HG02678 (cell line): ENCODE results near the gene NCOR2.
"Not testable (repeated sequence)": the region's sequence is repeated elsewhere in the genome, so short reads cannot be mapped to it uniquely, and the experiment has no call there.

Experiments used
- ATAC-seq: cut with Tn5 transposase; IDR thresholded peaks from one replicate; pipeline ENCODE4 v1.9.1; 2021; ENCODE audit warnings: mild to moderate bottlenecking, moderate library complexity; ENCODE audit not compliant: unreplicated experiment

The NCOR2 gene

GRCh38 chr12:124601706-124602105 lies 34.3 kb upstream of the NCOR2 start:
- ATAC-seq = no peak

GRCh38 chr12:124599074-124599999 lies 31.9 kb upstream of the NCOR2 start:
- ATAC-seq = no peak

- ATAC-seq = no peak
Measured at GRCh38 chr12:124597041-124597440, 29.6 kb upstream of the NCOR2 start.

DNA sequence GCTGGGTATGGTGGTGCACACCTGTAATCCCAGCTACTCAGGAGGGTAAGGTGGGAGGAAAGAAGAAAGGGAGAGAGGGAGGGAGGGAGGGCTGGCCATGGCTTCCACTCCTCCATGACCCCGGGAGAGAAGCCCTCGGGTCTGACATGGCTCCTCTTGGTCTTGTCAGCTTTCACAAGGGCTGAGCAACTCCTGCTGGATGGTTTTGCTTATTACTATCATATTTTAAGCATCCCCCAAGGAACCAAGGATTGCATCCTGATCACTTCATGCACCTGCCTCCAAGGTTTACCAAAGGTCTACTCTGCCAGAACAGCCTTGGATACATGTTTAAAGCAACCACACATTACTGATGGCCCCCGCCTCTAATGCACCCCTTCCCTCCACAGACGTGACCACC lies 28.0 kb upstream of the NCOR2 start:
- no peak for ATAC-seq

DNA sequence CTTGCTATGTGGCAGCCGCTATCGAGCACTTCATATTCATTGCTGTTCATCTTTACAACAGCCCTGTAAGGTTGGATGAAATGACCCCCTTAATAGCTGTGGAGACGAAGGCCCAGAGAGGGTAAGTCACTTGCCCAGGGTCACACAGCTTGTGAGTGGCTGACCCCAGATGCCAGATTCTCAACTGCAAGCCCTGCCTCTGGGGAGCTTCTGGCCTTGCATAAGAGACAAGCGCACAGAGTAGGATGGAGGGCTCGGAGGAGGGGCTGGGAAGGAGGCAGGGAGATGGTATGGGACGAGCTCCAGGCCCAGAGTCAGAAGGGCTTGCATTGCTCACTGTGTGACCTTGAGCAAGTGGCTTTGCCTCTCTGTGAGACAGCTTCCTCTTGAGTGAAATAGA lies 27.4 kb upstream of the NCOR2 start:
- no peak for ATAC-seq

- no peak for ATAC-seq
Measured at GRCh38 chr12:124593851-124594401, 26.5 kb upstream of the NCOR2 start.

- no peak for ATAC-seq
Measured at GRCh38 chr12:124593176-124593575, 25.8 kb upstream of the NCOR2 start.

DNA sequence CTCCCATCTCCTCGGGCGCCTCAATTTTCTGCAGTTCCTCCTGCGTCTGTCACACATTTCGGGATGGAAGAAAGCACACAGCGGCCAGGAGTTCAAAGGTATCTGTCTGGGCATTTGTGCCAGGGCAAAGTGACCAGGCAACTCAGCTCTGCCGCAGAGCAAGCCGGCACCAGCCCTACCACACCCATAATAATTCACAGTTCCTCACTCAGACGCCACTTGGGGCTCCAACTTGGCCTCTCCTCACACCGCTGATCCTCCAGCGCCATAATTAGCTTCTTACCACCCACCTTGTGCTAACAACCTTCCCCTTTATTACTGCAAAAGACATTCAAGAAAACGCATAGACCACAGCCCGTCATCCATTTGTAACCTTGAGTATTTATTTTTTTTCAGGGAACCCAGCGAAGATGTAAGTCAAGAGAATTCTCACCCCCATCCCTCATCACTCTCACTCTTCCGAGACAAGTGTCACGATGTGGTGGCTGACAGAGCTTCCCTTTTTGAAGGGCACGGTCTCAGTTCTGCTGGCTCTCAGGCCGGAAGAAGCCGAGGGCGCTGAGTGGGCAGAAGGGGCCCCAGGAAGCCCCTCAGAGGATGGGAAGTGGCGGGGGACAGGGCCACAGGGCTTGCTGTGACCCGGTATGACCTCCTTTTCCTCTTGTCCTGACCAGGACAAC lies 25.2 kb upstream of the NCOR2 start:
- ATAC-seq = no peak

GRCh38 chr12:124592050-124592449 lies 24.6 kb upstream of the NCOR2 start:
- no peak for ATAC-seq

DNA sequence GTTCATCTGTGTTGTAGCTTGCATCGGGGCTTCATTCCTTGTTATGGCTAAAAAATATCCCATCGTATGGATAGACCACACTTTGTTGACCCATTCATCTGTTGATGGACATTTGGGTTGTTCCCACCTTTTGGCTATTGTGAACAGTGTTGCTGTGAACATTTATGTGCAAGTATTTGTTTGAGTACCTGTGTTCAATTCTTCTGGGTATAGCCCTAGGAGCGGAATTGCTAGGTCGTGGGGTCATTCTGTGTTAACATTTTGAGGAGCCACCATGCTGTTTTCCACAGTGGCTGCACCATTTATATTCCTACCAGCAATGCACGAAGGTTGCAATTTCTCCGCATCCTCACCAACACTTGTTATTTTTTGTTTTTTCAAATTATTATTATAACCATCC lies 23.0 kb upstream of the NCOR2 start:
- no peak for ATAC-seq

DNA sequence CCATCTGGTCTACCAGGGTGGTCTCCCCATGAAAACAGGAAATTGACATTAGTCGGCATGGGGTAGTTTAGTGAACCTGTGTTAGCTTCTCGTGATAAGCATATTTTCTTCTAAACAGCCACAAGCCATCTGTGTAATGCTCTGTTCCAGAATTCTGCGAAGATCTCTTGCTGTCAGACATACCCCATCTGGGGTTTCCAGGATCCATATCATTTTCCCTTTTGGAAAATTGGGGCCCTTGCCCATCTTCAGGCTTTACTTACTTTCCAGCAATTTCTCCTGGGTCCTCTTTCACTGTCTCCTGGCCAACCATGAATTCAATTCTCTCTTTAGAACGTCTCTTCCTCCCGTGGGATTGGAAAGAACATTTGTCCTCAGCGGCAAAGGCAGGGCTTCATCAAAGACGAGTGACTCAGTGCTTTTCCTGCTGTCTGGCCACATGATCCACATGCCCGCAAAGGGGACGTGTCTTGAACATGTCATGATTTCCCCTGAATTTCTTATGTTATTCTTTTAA lies 21.4 kb upstream of the NCOR2 start:
- no peak for ATAC-seq

- no peak for ATAC-seq
Measured at GRCh38 chr12:124588018-124588634, 20.7 kb upstream of the NCOR2 start.

GRCh38 chr12:124586756-124587155 lies 19.3 kb upstream of the NCOR2 start:
- ATAC-seq = no peak

DNA sequence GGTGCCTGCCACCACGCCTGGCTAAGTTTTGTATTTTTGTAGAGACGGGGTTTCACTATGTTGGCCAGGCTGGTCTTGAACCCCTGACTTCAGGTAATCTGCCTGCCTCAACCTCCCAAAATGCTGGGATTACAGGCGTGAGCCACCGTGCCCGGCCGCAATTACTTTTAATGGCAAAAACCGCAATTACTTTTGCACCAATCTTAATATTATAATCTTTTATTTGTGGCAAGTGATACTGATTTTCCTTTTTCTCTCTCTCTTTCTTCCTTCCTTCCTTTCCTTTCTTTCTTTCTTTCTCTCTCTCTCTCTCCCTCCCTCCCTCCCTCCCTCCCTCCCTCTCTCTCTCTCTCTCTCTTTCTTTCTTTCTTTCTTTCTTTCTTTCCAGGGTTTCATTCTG lies 17.1 kb upstream of the NCOR2 start:
- ATAC-seq = not testable (repeated sequence)

- ATAC-seq = no peak
Measured at GRCh38 chr12:124583854-124584253, 16.4 kb upstream of the NCOR2 start.

- no peak for ATAC-seq
Measured at GRCh38 chr12:124582108-124582424, 14.7 kb upstream of the NCOR2 start.

GRCh38 chr12:124581307-124582107 lies 14.1 kb upstream of the NCOR2 start:
- no peak for ATAC-seq

- no peak for ATAC-seq
Measured at GRCh38 chr12:124579921-124580517, 12.6 kb upstream of the NCOR2 start.

DNA sequence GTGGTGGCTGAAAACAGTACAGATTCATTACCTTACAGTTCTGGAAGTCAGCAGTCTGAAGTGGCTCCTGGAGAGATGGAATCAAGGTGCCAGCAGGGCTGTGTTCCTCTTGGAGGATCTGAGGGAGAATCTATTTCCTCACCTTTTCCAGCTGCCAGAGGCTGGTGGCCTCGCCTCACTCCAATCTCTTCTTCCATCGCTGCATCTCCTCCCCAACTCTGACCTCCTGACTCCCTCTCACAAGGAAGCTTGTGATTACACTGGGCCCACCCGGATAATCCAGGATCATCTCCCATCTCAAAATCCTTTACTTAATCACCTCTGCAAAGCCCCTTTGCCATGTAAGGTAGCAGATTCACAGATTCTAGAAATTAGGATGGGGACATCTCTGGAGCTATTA lies 11.4 kb upstream of the NCOR2 start:
- ATAC-seq = no peak

DNA sequence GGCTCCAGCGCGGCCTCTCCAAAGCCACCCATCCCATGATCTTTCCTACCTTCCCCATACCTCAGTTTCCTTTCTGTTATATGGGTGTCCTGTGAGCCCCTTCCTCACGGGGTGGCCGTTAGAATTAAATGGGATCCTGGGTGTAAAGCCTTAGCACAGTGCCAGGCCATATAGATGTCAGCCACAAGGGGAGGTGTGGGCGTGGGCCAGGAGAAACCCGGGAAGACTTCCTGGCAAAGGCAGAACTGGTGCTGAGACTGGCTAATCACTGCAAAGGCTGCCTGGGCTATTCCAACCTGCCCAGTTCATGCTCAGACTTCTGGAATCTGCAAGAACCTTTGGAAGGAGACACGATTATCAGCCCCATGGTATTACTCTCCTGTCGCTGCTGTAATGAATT lies 11.0 kb upstream of the NCOR2 start:
- no peak for ATAC-seq
